ENCODE measurements around the gene SMC5.

Gene SMC5

DNA sequence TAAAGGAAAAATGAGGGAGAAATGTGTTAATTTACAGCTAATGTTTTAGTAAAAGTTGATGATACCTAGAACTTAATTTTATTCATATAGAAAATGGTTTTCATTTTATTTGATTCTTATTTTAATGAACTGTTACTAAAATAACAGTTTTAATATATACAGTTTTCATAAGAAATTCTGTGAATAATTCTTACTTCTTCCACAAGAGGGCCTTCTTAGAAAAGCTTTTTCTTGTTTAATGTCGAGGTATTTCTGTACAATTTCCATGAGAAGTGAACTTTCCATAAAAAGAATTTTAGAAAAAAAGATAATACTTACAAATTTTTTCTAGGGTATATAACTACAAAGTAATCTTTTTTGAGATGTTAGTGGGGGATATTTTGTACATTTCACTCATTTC lies 81.8 kb downstream of the SMC5 start:
- DNase-seq: peak; percentile 48
- in situ Hi-C loops (cut with MboI; ENCODE audit: low pct_unique_long_range_greater_than_20kb, low sequenced_read_pairs): no loop called here

DNA sequence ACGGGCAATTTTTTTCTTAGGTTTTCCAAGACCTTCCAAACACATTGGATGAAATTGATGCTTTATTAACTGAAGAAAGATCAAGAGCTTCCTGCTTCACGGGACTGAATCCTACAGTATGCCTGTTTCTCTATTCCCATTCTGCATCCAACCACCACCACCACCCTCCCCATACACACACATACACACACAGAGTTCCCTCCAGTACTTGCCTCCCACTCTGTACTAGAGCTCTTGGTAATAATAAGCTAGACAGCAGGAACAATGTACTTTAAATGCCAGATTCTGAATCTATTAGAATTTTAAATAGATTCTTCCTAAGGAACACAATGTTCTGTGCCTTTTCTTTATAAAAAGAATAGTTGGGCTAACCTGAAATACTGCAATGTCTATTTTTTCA lies 88.3 kb downstream of the SMC5 start:
- in situ Hi-C loops (cut with MboI; ENCODE audit: low pct_unique_long_range_greater_than_20kb, low sequenced_read_pairs): no loop called here
- DNase-seq: no peak

DNA sequence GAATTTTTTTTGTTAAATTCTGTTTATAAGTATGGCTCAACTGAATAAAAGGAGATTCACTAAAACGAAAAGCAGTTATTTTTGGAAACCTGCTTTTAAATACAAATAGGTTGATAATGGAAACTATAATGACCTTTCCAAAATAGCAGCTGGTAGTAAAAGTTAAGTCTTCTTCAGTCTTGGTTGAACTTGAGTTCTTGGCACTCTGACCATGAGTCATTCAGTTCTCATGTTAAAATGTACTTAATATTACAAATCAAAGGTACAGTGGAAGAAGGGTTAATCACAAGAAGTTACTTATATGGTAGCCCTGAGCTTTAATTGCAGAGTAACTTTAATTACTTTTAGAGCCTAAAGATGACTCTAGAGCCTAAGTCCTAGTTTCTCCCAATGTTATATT lies 93.6 kb downstream of the SMC5 start:
- no peak for DNase-seq
- in situ Hi-C loops (cut with MboI; ENCODE audit: low pct_unique_long_range_greater_than_20kb, low sequenced_read_pairs): no loop called here

DNA sequence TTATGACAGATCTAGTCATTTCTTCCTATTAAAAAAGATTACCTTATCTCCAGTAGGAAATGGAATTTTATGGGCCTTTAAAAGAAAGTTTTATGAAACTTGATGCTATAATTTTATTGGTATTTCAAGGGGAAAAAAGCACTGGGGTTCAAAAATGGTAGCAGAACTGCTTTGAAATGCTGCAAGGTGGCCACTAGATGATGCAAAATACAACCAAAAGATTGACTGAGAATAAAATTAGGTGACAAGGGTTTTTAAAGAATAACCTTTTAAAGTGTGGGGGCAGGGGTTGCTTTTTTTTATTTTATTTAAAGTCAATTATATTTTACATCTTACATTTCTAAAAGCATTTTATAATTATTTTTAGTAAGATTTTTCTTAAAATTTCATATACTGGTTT lies 94.0 kb downstream of the SMC5 start:
- peak; percentile 10 for DNase-seq
- in situ Hi-C loops (cut with MboI; ENCODE audit: low pct_unique_long_range_greater_than_20kb, low sequenced_read_pairs): no loop called here

DNA sequence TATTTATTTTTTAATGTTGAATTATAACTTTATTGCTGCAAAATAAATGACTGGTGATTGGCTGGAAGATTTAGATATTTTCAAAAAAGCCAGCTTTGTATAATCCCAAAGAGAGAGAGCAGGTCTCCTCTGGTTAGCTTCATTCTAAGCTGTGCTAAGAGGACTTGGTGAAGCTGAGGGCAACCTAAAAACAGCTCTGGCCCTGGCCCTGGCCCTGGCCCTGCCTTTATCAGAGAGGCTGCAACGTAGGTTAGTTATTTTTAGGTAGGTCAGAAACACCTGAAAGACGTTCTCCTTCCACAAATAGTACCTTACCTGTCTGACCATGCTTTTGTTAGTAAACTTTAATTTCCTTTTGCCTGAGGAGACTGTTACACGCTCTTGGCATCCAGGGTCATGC lies 97.0 kb downstream of the SMC5 start:
- in situ Hi-C loops (cut with MboI; ENCODE audit: low pct_unique_long_range_greater_than_20kb, low sequenced_read_pairs): no loop called here

DNA sequence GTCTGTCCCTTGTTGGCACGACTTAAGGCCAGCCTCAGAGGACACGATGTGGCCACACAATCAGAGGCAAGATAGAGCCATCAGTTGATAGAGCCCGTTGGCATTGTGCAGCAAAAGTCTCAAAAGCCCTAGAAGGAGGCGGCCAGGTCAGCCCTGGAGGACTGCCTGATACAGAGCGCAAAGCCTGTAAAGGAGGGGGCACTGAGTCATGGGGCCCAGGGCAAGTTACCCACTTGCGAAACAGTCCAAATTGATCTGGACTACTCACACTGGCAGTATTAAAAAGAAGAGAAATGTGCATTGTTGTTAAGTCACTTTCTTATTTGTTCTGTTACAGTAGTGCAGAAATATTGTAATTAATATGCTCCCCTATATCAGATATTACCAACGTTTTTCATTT lies 104.2 kb downstream of the SMC5 start:
- DNase-seq: no peak
- in situ Hi-C loops (cut with MboI; ENCODE audit: low pct_unique_long_range_greater_than_20kb, low sequenced_read_pairs): no loop called here

More for the DNA sequence above, 97.0 kb downstream of the SMC5 start:
- DNase-seq: no peak

DNA sequence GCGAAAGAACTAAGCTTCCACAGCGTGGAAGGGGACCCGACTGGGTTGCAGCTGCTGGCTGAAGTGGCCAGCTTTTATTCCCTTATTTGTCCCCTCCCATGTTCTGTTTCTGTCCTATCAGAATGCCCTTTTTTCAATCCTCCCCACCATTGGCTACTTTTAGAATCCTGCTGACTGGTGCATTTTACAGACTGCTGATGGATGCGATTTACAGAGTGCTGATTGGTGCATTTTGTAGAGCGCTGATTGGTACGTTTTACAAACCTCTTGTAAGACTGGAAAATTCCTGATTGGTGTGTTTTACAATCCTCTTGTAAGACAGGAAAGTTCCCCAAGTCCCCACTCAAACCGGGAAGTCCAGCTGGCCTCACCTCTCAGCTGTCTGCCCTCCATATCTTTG lies 105.0 kb downstream of the SMC5 start:
- in situ Hi-C loops (cut with MboI; ENCODE audit: low pct_unique_long_range_greater_than_20kb, low sequenced_read_pairs): no loop called here
- no peak for DNase-seq

DNA sequence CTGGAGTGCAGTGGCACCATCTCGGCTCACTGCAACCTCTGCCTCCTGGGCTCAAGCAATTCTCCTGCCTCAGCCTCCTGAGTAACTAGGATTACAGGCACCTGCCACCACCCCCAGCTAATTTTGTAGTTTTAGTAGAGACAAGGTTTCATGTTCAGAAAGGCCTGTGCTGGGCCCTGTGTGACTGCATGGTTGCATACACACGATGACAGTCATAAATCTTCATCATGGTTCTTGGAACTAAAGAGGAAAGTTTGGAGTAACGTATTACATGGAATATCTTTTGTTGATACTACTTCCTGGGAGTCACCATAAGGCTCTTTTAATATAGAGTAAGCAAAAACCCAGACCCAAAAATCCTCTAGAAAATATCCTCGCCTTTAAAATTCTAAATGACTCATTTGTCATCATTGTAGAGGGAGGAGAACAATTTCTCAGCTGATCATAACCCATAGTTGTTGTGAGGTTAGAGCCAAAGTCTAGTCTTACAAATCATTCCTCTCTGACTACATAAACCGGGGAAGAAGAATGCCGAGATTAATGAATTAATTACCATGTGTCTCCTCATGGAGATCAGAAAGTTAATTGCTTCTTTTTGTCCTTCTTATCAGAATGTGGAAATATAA lies 108.6 kb downstream of the SMC5 start:
- DNase-seq: no peak
- in situ Hi-C loops (cut with MboI; ENCODE audit: low pct_unique_long_range_greater_than_20kb, low sequenced_read_pairs): no loop called here

DNA sequence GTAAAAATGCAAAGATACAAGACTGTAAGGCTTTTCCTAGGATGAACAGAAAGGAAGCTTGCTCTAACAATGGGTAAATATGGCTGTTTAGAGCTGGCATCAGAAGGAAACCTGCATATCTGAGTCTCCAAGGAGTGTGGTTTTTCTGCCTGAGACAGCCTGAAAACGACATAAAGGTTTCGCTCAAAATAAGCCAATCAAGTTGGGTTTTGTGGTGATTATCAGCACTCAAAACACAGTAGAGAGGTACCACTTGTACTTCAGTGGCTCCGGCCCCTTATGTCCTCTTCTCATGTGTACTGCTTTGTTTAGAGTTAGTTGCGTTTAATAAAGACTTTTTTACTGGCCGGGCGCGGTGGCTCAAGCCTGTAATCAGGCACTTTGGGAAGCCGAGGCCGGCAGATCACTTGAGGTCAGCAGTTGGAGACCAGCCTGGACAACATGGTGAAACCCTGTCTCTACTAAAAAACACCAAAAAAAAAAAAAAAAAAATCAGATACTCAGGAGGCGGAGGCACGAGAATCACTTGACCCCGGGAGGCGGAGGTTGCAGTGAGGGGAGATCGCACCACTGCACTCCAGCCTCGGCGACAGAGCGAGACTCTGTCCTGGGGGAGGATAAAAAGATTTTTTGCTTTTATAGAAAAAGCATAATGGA lies 116.3 kb downstream of the SMC5 start:
- in situ Hi-C loops (cut with MboI; ENCODE audit: low pct_unique_long_range_greater_than_20kb, low sequenced_read_pairs): no loop called here
- DNase-seq: no peak

DNA sequence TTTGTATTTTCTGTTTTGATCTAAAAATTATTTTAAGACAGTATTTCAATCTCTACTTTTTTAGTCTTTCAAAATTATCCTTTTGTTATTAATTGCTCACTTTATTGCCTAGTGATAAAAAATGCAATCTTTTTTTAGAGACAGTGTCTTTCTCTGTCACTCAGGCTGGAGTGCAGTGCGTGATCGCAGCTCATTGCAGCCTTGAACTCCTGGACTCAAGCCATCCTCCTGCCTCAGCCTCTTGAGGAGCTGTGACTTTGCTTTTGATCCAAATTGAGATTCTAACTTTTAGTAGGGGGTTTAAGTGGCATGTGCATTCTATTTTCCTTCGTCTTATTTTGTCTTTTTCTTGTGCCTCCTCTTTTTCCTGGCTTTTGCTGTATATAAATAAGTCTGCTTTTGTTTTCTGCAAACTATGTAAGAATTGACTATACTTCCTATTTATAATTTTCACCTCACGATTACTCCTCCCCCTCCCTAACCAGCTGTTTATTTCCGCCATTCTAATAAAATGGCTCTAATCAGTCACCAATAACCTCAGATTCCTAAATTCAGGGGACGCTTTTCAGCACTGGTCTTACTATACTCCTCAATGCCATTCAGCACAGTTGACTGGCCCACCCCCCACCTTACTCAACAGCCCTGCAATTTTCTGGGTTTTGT lies 123.4 kb downstream of the SMC5 start:
- in situ Hi-C loops (cut with MboI; ENCODE audit: low pct_unique_long_range_greater_than_20kb, low sequenced_read_pairs): no loop called here
- DNase-seq: no peak

DNA sequence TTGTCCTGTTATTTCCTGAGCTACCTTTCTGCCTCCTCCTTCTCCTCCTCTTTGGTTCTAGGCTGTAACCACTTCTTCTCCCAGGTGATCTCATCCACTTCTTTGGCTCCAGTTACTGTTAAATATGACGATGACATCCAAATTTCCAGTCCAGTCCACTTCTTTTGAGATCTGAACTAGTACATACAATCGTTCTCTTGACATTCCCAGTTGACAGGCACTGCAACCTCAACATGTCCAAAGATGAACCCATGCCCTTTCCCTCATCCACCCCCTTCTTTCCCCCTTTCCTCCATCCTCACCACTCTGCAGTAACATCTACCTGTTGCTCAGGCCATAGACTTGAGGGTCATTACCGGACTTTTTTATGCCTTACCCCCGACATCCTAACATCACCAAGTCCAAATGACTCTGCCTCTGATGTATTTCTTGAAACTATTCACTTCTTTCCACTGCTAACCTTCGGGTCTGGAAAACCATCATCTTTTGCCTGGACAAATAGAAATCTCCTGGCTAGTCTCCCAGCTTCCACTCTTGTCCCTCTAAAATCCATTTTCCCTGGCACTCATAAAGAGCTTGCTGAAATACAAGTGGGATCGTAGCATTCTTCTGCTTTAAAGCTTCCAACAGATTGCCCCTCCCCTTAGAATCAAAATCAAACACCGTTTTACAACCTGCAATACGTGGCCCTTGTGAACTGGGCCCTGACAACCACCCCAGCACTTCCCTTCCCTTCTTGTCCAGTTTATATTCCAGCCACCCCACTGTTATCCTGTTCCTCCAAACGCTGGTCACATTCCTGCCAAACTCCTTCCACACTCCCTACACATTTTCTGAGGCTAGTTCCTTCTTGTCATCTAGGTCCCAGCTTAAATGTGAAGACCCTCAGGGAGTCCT lies 124.2 kb downstream of the SMC5 start:
- in situ Hi-C loops (cut with MboI; ENCODE audit: low pct_unique_long_range_greater_than_20kb, low sequenced_read_pairs): no loop called here
- no peak for DNase-seq

DNA sequence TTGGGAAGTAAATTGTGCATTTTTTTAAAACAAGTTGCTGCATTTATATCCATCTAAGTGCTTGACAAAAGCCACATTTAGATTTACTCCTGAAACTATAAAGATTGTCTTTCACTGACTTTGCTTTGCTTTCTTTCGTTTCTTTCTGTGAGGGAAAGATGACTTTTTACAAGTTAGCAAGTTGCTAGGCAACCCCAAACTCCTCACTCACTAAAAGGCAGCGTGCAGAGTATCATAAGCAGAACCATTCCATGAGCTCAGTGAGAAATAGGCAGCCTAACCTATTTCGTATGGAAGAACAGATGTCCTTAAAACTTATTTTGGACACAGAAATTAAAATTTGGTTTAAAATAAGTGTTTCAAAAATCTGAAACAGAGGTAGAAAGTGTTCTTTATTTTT lies 126.6 kb downstream of the SMC5 start:
- no peak for DNase-seq
- in situ Hi-C loops (cut with MboI; ENCODE audit: low pct_unique_long_range_greater_than_20kb, low sequenced_read_pairs): no loop called here

DNA sequence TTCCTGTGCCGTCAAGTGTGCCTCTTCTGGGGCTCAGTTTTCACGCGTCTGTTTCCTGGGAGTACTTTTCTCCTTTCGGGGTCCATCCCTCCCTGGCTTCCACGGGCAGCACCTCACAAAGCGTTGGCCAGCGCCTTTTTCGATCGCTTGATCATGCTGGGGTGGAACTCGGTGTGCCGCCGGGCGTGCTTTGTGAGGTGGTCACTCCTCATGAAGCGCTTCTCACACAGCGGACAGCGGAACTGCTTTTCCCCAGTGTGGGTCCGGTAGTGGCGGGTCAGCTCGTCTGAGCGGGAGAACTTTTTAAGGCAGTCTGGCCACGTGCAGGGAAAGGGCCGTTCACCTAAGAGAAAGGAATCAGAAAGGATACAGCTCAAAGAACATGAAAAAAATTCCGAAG lies 128.9 kb downstream of the SMC5 start:
- no peak for DNase-seq
- in situ Hi-C loops (cut with MboI; ENCODE audit: low pct_unique_long_range_greater_than_20kb, low sequenced_read_pairs): no loop called here

DNA sequence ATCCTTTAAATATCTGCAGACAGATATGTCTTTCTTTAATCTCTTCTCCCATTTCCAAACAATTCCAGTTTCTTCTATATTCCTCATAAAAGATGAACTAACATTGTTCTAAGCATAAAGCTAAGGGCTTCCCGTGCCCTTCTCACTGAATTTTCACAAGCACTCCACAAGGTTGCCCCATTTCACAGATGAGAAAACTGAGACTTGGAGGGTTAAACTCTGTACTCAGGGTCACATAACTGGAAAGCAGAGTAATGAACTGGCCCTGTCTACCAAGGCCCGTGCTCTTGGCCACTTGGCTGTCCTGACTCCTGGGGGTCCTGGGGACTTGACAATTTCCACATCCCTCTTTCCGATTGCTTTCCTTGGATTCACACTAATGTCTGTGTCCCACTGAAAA lies 130.4 kb downstream of the SMC5 start:
- in situ Hi-C loops (cut with MboI; ENCODE audit: low pct_unique_long_range_greater_than_20kb, low sequenced_read_pairs): no loop called here
- DNase-seq: no peak

DNA sequence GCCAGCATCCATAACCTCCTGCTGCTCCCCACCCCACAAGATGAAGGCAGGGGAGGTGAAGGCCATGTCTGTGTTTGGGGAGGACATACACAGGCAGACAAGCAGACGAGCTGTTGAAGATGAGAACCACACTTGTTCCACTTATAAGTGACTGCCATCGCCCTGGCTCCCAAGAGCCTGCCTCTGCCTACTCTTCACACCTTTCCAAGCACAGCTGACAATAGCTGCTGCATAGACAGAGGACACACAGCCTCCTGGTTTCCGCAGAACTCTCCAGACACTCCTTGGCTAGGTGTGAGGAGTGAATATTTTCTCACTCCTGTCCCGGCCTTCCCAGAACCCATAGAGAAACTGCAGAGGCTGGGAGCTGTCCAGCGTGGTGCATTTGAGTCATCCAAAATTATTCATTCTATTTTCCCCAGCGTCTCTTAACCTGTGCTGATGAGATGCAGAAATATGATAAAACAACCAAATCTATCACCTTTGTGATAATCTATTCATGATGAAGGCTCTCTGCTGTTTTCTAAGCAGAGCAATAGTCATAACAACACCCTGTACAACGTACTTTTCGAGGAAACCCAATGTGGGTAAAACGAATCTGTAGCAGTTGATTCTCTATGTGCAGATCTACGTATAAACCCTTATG lies 131.0 kb downstream of the SMC5 start:
- in situ Hi-C loops (cut with MboI; ENCODE audit: low pct_unique_long_range_greater_than_20kb, low sequenced_read_pairs): no loop called here
- DNase-seq: no peak

DNA sequence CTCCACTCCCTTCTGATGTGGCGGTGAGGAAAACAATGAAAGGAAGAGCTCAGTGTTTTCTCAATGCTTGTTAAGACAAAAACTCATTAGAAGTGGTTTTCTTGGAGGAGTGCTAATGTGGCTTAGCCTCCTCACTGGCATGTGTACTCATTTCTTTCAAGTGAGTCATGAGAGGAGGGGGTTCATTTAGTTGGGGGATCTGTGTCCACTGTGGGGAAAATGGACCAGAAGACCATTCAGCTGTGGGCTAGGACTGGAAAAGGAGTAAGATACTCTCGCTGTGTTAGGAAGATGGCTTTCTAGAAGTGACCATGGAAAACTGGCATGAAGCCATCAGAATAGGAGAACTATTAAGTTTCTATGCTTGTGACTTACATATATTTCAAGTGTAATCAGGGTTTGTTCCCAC lies 132.2 kb downstream of the SMC5 start:
- no peak for DNase-seq
- in situ Hi-C loops (cut with MboI; ENCODE audit: low pct_unique_long_range_greater_than_20kb, low sequenced_read_pairs): no loop called here

DNA sequence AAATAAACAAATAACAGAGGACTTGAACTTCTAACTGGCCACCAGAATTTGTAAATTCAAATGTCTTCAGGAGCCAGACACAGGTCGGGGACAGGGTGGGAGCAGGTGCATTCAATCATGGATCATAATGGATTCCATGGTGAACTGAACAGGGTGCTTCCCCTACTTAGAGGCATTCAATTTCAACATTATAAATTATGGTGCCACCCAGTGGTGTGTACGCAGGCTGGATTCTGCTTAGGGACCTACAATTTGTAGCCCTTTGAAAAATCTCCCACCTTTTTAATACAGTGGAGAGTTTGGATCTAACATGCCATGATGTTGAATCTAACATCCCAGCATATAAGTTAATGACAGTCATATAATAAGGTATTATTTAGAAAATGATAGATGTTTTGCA lies 133.4 kb downstream of the SMC5 start:
- in situ Hi-C loops (cut with MboI; ENCODE audit: low pct_unique_long_range_greater_than_20kb, low sequenced_read_pairs): no loop called here
- DNase-seq: peak; percentile 37

DNA sequence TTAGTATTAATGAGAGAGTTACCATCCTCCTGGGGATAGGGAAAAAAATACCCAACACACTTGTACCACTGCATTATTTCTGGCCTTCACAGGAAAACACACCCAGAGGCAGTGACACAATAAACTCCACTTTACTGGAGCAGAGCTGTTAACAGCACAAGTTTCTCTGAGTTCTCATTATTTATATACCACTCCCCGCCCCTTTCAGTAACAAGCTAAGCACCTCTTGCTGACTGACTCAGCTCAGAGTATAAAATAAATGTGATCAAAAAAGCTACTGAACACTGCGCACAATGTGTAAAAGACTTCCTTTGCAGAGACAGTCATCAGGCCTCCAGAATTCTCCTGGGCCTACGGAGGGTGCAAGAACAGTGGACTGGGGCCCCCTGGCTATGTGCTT lies 134.1 kb downstream of the SMC5 start:
- DNase-seq: no peak
- in situ Hi-C loops (cut with MboI; ENCODE audit: low pct_unique_long_range_greater_than_20kb, low sequenced_read_pairs): no loop called here

DNA sequence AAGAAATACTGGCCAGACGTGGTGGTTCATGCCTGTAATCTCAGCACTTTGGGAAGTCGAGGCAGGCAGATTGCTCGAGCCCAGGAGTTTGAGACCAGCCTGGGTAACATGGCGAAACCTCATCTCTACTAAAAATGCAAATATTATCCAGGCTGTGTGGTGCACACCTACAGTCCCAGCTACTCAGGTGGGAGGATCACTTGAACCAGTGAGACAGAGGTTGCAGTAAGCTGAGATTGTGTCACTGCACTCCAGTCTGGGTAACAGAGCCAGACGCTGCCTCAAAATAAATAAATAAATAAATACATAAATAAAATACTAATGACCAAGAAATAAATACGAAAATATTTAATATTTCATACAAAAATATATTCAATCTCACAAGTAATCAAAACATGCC lies 136.9 kb downstream of the SMC5 start:
- in situ Hi-C loops (cut with MboI; ENCODE audit: low pct_unique_long_range_greater_than_20kb, low sequenced_read_pairs): no loop called here
- no peak for DNase-seq

Data from KBM-7 (cell line).